ENCODE results near the gene MTHFSD.

The MTHFSD gene

GRCh38 chr16:86485746-86486145 lies 69.3 kb downstream of the MTHFSD start:
- POLR2A ChIA-PET = no interaction called here
- TF ChIP-seq CTCF (IDR thresholded peaks at IDR 0.05; ENCODE audit: insufficient read depth, low read length, missing control alignments) = no peak
- no peak for DNase-seq (ENCODE audit: low read depth, low spot score)
- H3K4me3 ChIP-seq (ENCODE audit: low read depth, low read length) = no peak overlapping the region
- CTCF ChIA-PET = no interaction called here

DNA sequence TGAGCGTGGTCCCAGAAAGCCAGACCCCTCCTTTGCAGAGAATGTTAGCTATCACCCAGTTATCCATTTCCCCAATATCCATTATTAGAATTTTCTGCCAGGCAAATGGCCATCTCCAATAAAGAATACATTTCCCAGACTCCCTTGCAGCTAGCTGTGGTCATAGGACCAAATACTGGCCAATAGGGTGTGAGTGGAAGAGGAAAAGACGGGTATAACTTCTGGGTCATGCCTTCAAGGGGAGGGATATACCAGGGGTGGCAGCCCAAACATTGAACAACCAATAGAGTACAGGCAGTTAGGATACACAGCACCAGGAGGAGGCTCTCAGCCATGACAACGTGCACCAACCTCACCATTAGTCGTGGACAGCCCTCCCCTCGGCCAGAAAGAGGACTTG lies 70.8 kb downstream of the MTHFSD start:
- H3K4me3 ChIP-seq (ENCODE audit: low read depth, low read length) = no peak overlapping the region
- no peak for DNase-seq (ENCODE audit: low read depth, low spot score)
- POLR2A ChIA-PET = no interaction called here
- CTCF ChIA-PET = no interaction called here
- no peak for TF ChIP-seq CTCF (IDR thresholded peaks at IDR 0.05; ENCODE audit: insufficient read depth, low read length, missing control alignments)

DNA sequence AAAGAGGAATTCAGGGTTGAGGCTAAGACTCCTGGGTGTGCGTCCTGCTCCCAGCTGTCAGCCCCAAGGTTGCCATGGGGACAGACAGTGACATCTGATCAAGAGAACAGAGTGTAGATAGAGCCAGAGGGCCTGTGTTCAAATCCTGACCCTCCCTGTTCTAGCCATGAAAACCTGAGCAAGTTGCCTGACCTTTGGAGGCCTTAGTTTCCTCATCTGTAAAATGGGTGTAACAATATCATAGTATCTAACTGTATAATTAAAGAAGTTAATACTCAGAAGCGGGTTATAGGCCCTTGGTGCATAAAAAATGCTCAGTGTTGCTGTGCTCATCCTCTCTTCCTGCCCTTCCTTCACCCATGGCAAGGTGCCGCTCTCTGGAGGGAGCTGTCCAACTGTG lies 73.4 kb downstream of the MTHFSD start:
- DNase-seq (ENCODE audit: low read depth, low spot score) = no peak

GRCh38 chr16:86480444-86480843 lies 74.6 kb downstream of the MTHFSD start:
- ChIA-PET CTCF (interaction anchor here (0.9 kb wide), 1 partner anchor 37 kb away, joined by 3 read pairs; no protein-coding TSS in a partner anchor), POLR2A (no interaction called here)
- TF ChIP-seq CTCF (IDR thresholded peaks at IDR 0.05; ENCODE audit: insufficient read depth, low read length, missing control alignments) = no peak
- no peak overlapping the region for H3K4me3 ChIP-seq (ENCODE audit: low read depth, low read length)
- DNase-seq (ENCODE audit: low read depth, low spot score) = no peak

More for the DNA sequence above, 73.4 kb downstream of the MTHFSD start:
- no peak overlapping the region for H3K4me3 ChIP-seq (ENCODE audit: low read depth, low read length)
- TF ChIP-seq CTCF (IDR thresholded peaks at IDR 0.05; ENCODE audit: insufficient read depth, low read length, missing control alignments) = no peak
- CTCF ChIA-PET = no interaction called here
- POLR2A ChIA-PET = no interaction called here

Measured in AG04449 (cell line).